Fibroblast of pulmonary artery (primary cell): Measurements from ENCODE around the gene MBLAC1.

ENCODE experiments used
- DNase-seq: peaks from one replicate; pipeline ENCODE4 v3.0.0-alpha.2; 2010; ENCODE audit warnings: low read depth
- H3K4me3 ChIP-seq: replicated peaks from 2 replicates; pipeline ENCODE4 v1.5.1; 2011; ENCODE audit warnings: low read depth, mild to moderate bottlenecking, control low read depth, low read length, moderate library complexity
- CTCF ChIP-seq: IDR thresholded peaks from 2 replicates; pipeline ENCODE4 v1.5.1; 2011; ENCODE audit warnings: mild to moderate bottlenecking, control low read depth, low read length, inconsistent platforms; ENCODE audit errors: missing control alignments

The MBLAC1 gene

GRCh38 chr7:100126931-100127865, at the start of gene MBLAC1:
MBLAC1 (plus strand) TSS chr7:100126967; CDS start chr7:100127396, 429 bp downstream.
- no peak for TF ChIP-seq CTCF
- DNase-seq: peak; percentile 95
- H3K4me3 ChIP-seq: peak within 1 kb of the TSS; percentile 90

- DNase-seq: no peak
- TF ChIP-seq CTCF: no peak
These were observed 49.6 kb upstream of the MBLAC1 start for GRCh38 chr7:100077205-100077604.

GRCh38 chr7:100079024-100079560, 47.7 kb upstream of the MBLAC1 start:
- no peak for DNase-seq
- TF ChIP-seq CTCF: no peak
- H3K4me3 ChIP-seq: no peak overlapping the region

More at GRCh38 chr7:100077205-100077604, 49.6 kb upstream of the MBLAC1 start:
- H3K4me3 ChIP-seq: no peak overlapping the region

- peak overlapping the region; percentile 96 for H3K4me3 ChIP-seq
- no peak for DNase-seq
- no peak for TF ChIP-seq CTCF
These were observed 45.7 kb upstream of the MBLAC1 start for GRCh38 chr7:100080907-100081534.

- peak; percentile 60 for TF ChIP-seq CTCF
- DNase-seq: peak; percentile 99
- H3K4me3 ChIP-seq: peak within 1 kb of the TSS; percentile 96
These were observed 45.1 kb upstream of the MBLAC1 start, which contains the start of gene ZNF3 for GRCh38 chr7:100081535-100082102. ZNF3 (minus strand) TSS chr7:100081723; CDS start chr7:100077357, 4,366 bp downstream.

GRCh38 chr7:100082978-100083377, 43.8 kb upstream of the MBLAC1 start:
- TF ChIP-seq CTCF: no peak
- H3K4me3 ChIP-seq: no peak overlapping the region
- DNase-seq: no peak
